Measurements from ENCODE around the gene CUL3.

CUL3 gene

GRCh38 chr2:224595518-224595917 lies 10.4 kb upstream of the CUL3 start:
- Histone ChIP-seq H3K9me3 (ENCODE audit: insufficient read depth, low read length) (no peaks in the 10 kb centered on the region), H3K4me2 (ENCODE audit: low read depth, low read length, poor library complexity, severe bottlenecking) (no peak overlapping the region), H3K36me3 (ENCODE audit: low read length) (no peaks in the 10 kb centered on the region), H3K27me3 (ENCODE audit: low read length) (no peaks in the 10 kb centered on the region), H4K20me1 (ENCODE audit: low read depth, low read length) (no peaks in the 10 kb centered on the region), H3K4me3 (ENCODE audit: insufficient read depth, low read length, poor library complexity, severe bottlenecking) (no peak overlapping the region), H3K9me2 (replicated peaks; ENCODE audit: insufficient read depth, low read length) (no peaks in the 10 kb centered on the region), H2AFZ (ENCODE audit: low read depth, low read length, severe bottlenecking) (no peak overlapping the region), H3K9ac (ENCODE audit: low read length) (no peak overlapping the region), H3K79me2 (ENCODE audit: insufficient read depth, low read length) (no peaks in the 10 kb centered on the region), H3F3A (ENCODE audit: insufficient read depth) (no peaks in the 10 kb centered on the region), H3K27ac (ENCODE audit: low read depth, low read length) (no peak overlapping the region)
- TF ChIP-seq CTCF (IDR thresholded peaks at IDR 0.05; ENCODE audit: insufficient read depth, low read length, poor library complexity, severe bottlenecking) (no peak), EZH2phosphoT487 (conservative IDR thresholded peaks at IDR 0.05; ENCODE audit: low read length) (no peak)

- Histone ChIP-seq H3K36me3 (ENCODE audit: low read length) (no peaks in the 10 kb centered on the region), H2AFZ (ENCODE audit: low read depth, low read length, severe bottlenecking) (no peak overlapping the region), H4K20me1 (ENCODE audit: low read depth, low read length) (no peaks in the 10 kb centered on the region), H3F3A (ENCODE audit: insufficient read depth) (no peaks in the 10 kb centered on the region), H3K9me3 (ENCODE audit: insufficient read depth, low read length) (no peaks in the 10 kb centered on the region), H3K79me2 (ENCODE audit: insufficient read depth, low read length) (no peaks in the 10 kb centered on the region), H3K9ac (ENCODE audit: low read length) (no peak overlapping the region), H3K27ac (ENCODE audit: low read depth, low read length) (no peak overlapping the region), H3K9me2 (replicated peaks; ENCODE audit: insufficient read depth, low read length) (no peaks in the 10 kb centered on the region), H3K4me2 (ENCODE audit: low read depth, low read length, poor library complexity, severe bottlenecking) (no peak overlapping the region), H3K27me3 (ENCODE audit: low read length) (no peaks in the 10 kb centered on the region), H3K4me3 (ENCODE audit: insufficient read depth, low read length, poor library complexity, severe bottlenecking) (no peak overlapping the region)
- TF ChIP-seq CTCF (IDR thresholded peaks at IDR 0.05; ENCODE audit: insufficient read depth, low read length, poor library complexity, severe bottlenecking) (no peak), EZH2phosphoT487 (conservative IDR thresholded peaks at IDR 0.05; ENCODE audit: low read length) (no peak)
These were observed 9.7 kb upstream of the CUL3 start for GRCh38 chr2:224594840-224595239.

GRCh38 chr2:224591220-224591619 lies 6.1 kb upstream of the CUL3 start:
- no peaks in the 10 kb centered on the region for H3K27me3 ChIP-seq (ENCODE audit: low read length)
- no peaks in the 10 kb centered on the region for H3K79me2 ChIP-seq (ENCODE audit: insufficient read depth, low read length)
- H2AFZ ChIP-seq (ENCODE audit: low read depth, low read length, severe bottlenecking): no peak overlapping the region
- H4K20me1 ChIP-seq (ENCODE audit: low read depth, low read length): no peaks in the 10 kb centered on the region
- H3K9me3 ChIP-seq (ENCODE audit: insufficient read depth, low read length): no peaks in the 10 kb centered on the region
- no peaks in the 10 kb centered on the region for H3K36me3 ChIP-seq (ENCODE audit: low read length)
- H3K4me3 ChIP-seq (ENCODE audit: insufficient read depth, low read length, poor library complexity, severe bottlenecking): no peak overlapping the region
- TF ChIP-seq CTCF (IDR thresholded peaks at IDR 0.05; ENCODE audit: insufficient read depth, low read length, poor library complexity, severe bottlenecking) (no peak), EZH2phosphoT487 (conservative IDR thresholded peaks at IDR 0.05; ENCODE audit: low read length) (no peak)
- no peak overlapping the region for H3K4me2 ChIP-seq (ENCODE audit: low read depth, low read length, poor library complexity, severe bottlenecking)
- no peaks in the 10 kb centered on the region for H3K9me2 ChIP-seq (replicated peaks; ENCODE audit: insufficient read depth, low read length)
- H3F3A ChIP-seq (ENCODE audit: insufficient read depth): peaks cover 28% of the 10 kb centered on the region
- H3K9ac ChIP-seq (ENCODE audit: low read length): no peak overlapping the region
- no peak overlapping the region for H3K27ac ChIP-seq (ENCODE audit: low read depth, low read length)
